CD4-positive, alpha-beta T cell treated with Interleukin-17A for 1 hour (primary cell): ENCODE results near the gene P2RX4.
"Not testable (repeated sequence)": the region's sequence is repeated elsewhere in the genome, so short reads cannot be mapped to it uniquely, and the experiment has no call there.

Source experiments
- DNase-seq: peaks from one replicate; pipeline ENCODE4 v3.0.0-alpha.2; 2020

The P2RX4 gene

GRCh38 chr12:121245951-121246350 lies 36.0 kb downstream of the P2RX4 start:
- DNase-seq: no peak

GRCh38 chr12:121246893-121247557 lies 37.1 kb downstream of the P2RX4 start:
- DNase-seq: no peak

- no peak for DNase-seq
Observed at GRCh38 chr12:121248622-121249021, 38.7 kb downstream of the P2RX4 start.

GRCh38 chr12:121250359-121250758 lies 40.4 kb downstream of the P2RX4 start:
- no peak for DNase-seq

DNA sequence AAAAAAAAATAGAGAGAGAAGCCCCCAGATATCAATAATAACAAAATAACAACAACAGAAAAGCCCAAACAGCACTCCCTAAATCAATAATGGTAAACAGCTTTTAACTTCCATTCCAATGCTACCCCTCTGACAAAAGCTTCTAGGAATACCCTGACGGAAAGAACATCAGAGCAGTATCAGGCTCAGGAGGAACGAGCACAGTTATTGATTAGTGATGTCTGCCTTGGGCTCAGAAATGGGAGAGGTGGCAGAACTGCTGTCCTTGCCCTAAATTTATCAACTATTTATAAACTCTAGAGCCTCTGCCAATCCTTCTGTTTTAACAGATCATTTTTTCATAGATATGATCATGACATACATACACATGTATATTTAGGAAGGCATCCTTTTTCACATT lies 41.9 kb downstream of the P2RX4 start:
- no peak for DNase-seq

- DNase-seq: no peak
Observed at GRCh38 chr12:121252712-121253345, 42.9 kb downstream of the P2RX4 start.

GRCh38 chr12:121253638-121254335 lies 43.9 kb downstream of the P2RX4 start:
- DNase-seq: no peak

- DNase-seq: no peak
Observed at GRCh38 chr12:121255433-121255832, 45.5 kb downstream of the P2RX4 start.

- not testable (repeated sequence) for DNase-seq
Observed at GRCh38 chr12:121257704-121258449, 47.9 kb downstream of the P2RX4 start.

GRCh38 chr12:121259074-121259473 lies 49.1 kb downstream of the P2RX4 start:
- no peak for DNase-seq

DNA sequence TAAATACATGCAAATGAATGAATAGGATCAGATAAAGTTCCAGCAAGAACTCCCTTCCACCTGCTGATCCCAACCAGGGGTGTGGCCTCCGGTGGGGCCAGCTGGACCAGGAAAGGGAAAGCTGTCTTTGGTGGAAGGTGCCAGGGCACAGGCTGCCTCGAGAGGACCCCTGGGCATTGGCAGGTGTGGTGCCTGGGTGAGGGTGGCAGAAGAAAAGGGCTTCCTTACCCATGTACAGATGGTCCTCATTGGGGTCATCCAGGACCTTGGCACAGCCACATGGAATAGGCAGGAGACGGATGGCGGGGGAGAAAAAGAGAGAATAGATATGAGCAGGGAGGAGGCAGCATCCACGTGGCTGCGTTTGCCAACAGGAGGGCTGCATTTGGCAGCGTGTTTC lies 50.2 kb downstream of the P2RX4 start:
- DNase-seq: no peak

- DNase-seq: no peak
Observed at GRCh38 chr12:121261398-121261797, 51.5 kb downstream of the P2RX4 start.

DNA sequence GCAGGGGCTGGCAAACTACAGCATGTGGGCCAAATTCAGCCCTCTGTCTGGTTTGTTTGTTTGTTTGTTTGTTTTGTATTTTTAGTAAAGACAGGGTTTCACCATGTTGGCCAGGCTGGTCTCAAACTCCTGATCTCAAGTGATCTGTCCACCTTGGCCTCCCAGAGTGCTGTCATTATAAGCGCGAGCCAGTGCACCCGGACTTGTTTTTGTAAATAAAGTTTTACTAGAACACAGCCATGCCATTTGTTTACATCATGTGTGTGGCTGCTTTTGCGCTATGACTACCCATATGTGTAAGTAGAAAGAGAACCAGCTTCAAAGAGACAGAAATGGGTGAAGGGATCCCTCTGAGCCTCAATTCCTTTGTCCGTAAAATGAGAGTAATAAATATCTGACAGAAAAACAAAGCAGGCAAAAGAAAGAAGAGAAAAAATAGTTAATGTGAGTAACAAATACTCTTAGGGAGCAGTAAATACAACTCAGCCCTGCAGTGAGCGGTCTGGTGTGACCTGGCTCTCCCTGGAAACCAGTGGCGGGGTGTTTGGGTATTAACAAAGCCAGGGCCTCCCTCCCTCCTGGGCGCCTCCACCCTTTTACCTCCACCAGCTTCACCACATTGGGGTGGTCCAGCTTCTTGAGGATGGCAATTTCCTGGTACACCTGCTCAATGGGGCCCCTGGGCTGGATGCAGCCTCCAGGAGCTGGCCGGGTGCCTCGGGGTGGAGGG lies 53.4 kb downstream of the P2RX4 start:
- no peak for DNase-seq

- no peak for DNase-seq
Observed at GRCh38 chr12:121264135-121264534, 54.2 kb downstream of the P2RX4 start.

DNA sequence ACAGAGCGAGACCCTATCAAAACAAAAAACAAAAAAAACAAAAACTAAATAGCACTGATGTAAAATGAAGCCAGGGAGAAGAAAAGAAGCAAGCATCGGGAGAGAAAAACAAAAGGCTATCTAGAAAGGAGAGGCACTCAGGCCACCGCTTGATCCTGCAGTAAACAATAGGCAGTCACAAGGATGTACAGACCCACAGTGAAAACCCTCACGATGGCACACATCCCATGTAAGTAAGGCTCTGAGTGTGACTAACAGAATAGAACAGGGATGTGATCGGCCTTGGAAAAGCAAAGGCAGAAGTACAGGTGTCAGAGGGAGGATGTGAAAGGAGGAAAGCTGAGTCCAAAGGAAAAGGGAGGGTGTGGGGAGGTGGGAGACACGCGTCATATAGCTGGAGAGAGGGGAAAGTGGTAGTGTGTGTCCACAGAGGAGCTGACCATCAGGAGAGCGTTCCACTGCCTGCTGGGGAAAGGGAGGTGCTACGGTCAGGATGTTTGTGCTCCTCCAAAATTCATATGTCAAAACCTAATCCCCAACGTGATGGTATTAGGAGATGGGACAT lies 55.1 kb downstream of the P2RX4 start:
- no peak for DNase-seq

GRCh38 chr12:121267822-121268221 lies 57.9 kb downstream of the P2RX4 start:
- no peak for DNase-seq

DNA sequence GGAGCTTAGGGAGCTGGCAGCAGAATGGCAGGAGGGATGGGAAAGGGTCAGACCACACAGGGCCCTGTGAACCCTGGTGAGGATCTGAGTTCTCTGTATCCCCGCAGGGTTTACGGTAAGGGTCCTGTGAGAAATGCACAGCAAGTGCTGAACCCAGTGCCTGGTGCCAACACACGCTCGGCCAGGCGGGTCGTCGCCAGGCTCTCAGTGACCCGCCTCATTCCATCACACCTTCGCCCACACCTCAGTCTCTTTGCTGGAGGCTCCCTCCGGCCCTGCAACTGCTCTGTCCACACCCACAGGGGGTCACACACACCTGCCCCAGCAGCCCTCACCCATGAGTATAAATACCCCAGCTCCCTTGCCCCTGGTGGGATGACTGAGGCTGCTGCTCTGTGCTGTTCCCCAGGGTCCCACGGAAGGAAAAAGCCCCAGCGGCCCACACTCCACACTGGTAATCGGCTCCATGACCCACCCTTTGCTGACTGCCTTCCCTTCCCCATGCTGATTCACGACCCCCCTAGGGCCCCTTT lies 63.5 kb downstream of the P2RX4 start:
- DNase-seq: no peak

DNA sequence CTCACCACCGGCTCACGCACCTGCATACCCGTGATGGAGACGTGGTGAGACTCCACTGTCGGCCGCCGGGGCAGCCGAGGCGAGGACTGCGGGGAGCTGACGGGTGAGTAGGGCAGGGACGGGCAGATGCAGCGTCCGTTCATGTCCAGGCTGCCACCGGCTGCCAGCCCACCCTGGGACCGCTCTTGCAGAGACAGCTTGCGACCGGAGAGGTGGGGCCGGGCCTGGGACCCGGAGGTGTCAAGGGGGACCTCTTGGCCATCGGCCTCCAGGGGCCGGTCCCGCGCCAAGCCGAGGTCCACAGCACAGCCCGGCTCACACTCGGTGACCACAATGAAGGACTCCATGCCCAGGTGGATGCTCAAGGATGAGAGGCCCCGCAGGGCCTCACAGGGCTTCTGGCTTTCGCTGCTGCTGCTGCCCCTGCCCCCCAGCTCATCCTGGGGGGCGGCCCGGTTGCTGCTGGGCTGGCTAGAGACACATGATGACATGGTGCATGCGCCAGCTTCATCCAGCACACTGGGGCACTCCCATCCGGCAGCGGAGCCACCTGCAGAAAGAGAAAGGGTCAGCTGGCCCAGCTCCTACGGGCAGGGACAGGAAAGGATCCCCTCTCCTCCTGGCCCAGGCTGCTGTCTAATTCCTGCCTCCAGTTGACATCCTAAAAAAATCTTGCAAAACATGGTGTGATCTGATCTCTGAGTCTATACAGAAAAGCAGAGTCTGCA lies 64.3 kb downstream of the P2RX4 start:
- DNase-seq: no peak

DNA sequence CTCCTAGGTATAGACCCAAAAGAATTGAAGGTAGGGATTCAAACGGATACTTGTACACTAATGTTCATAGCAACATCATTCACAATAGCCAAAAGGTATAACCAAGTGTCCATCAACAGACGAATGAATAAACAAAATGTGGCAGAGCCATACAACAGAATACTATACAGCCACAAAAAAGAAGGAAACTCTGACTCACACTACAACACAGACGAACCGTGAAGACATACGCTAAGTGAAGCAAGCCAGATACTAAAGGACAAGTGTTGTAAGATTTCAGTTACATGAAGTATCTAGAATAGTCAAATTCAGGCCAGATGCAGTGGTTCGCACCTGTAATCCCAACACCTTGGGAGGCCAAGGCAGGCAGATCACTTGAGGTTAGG lies 67.4 kb downstream of the P2RX4 start:
- DNase-seq: no peak

DNA sequence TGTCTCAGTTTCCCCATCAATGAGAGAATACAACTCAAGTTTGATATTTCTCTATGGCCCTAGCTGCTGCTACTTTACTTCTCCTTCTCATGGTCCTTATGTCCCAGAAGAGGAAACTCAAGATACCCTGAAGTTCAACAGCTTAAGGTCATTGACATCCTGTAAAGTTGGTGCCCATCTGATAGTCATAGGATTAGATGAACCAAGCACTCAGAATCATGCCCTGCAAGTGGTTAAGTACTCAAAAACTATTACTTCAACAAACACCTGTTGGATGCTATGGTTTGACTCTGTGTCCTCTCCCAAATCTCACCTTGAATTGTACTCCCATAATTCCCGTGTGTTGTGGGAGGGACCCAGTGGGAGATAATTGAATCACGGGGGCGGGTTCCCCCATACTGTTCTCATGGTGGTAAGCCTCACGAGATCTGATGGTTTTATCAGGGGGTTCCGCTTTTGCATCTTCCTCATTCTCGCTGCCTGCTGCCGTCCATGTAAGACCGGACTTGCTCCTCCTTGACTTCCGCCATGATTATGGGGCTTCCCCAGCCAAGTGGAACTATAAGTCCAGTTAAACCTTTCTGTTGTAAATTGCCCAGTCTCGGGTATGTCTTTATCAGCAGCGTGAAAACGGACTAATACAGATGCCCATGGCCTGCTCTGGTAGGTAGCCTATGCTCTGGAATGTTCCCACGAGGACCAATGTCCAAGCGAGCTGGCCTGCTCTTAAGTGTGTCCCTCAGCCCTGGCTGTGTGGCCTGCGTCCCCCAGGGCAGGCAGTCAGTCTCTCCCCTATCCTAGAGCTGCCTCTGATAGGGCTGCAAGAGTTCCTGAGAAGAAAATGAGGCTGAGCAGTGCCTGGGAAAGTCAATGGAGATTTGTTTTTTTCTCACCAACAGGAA lies 68.5 kb downstream of the P2RX4 start:
- DNase-seq: peak; percentile 12

DNA sequence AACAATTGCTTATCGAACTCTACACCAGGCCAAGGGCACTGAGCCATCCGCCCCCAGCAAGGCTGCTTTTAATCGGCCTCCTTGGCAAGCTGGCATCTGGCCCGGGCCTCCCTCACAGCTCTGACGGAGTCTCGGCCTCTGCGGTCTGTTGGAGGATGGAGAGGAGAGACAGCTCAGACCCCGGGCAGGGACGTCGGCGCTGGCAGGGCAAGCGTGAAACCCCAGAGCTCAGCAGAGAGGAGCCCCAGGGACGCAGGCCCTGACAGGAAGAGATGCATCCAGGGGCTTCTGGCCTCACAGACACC lies 69.1 kb downstream of the P2RX4 start:
- no peak for DNase-seq
